ENCODE measurements around the gene IARS1. TPM values are rescaled to one million over a fixed set of nuclear protein-coding genes. Genes with fewer than 3 reads are reported as not detected.

IARS1 gene
- total and polyA plus RNA-seq, 2 of the 4 experiments (the other 2 are of a cell fraction), result 85.3 to 414 TPM

GRCh38 chr9:92257327-92257726 lies 36.2 kb downstream of the IARS1 start:
- Histone ChIP-seq H4K5ac (ENCODE audit: low read depth, low read length) (no peak overlapping the region), H3K18ac (ENCODE audit: low read depth, low read length) (no peak overlapping the region), H3K9me3 (ENCODE audit: control insufficient read depth, insufficient read depth, low read length) (no peaks in the 10 kb centered on the region), H2AK9ac (replicated peaks; ENCODE audit: low read depth, low read length, poor library complexity) (no peak overlapping the region), H3K23ac (ENCODE audit: low read depth, low read length) (no peak overlapping the region), H3K9me1 (ENCODE audit: insufficient read depth, low read length) (peaks cover 5% of the 10 kb centered on the region; the same call in 1 of the 2 replicates), H3K4ac (ENCODE audit: low read depth, low read length) (no peak overlapping the region; the same call in 1 of the 2 replicates), H4K20me1 (ENCODE audit: insufficient read depth, low read length) (no peaks in the 10 kb centered on the region), H4K8ac (ENCODE audit: low read depth in 2 of 2, low read length in 2 of 2) (no peak overlapping the region), H2BK120ac (ENCODE audit: low read depth, low read length) (no peak overlapping the region), H3K27ac (ENCODE audit: insufficient read depth, low read length) (no peak overlapping the region), H3K4me2 (ENCODE audit: low read depth, low read length) (no peak overlapping the region), H2AK5ac (ENCODE audit: low read depth, low read length) (no peak overlapping the region), H2AFZ (replicated peaks; ENCODE audit: low read length, poor library complexity) (no peak overlapping the region), H3K4me1 (ENCODE audit: control insufficient read depth, insufficient read depth, low read length) (no peaks in the 10 kb centered on the region), H3K27me3 (ENCODE audit: control insufficient read depth, insufficient read depth, low read length) (no peaks in the 10 kb centered on the region), H3K36me3 (ENCODE audit: control insufficient read depth, insufficient read depth, low read length) (peaks cover 72% of the 10 kb centered on the region), H3K9ac (ENCODE audit: low read depth, low read length) (no peak overlapping the region), H3K14ac (replicated peaks; ENCODE audit: low read depth, low read length) (no peak overlapping the region), H2BK5ac (ENCODE audit: low read depth, low read length, poor library complexity, severe bottlenecking) (no peak overlapping the region), H3K79me1 (ENCODE audit: low read depth in 1 of 2, low read length in 2 of 2) (peaks cover 17 to 37% of the 10 kb centered on the region in 2 experiments), H3K4me3 (ENCODE audit: insufficient read depth, low read depth, low read length) (no peak overlapping the region), H2BK15ac (ENCODE audit: low read depth, low read length) (no peak overlapping the region), H2BK20ac (ENCODE audit: low read depth, low read length) (no peak overlapping the region), H4K91ac (ENCODE audit: insufficient read depth, low read depth, low read length) (no peak overlapping the region), H3K56ac (ENCODE audit: extremely low read depth, insufficient read depth, low read length) (no peak overlapping the region)
- ATAC-seq (ENCODE audit: low read depth) (no peak), DNase-seq (no peak)
- intact Hi-C loops (cut with micrococcal nuclease) (loop anchor here (2.0 kb wide), 1 partner anchor 27 kb away; no protein-coding TSS in a partner anchor), dilution Hi-C loops (cut with HindIII; ENCODE audit: low sequenced_read_pairs, unreplicated experiment) (no loop called here), in situ Hi-C loops (cut with MboI; ENCODE audit: low sequenced_read_pairs) (no loop called here)
- ChIA-PET POLR2A (ENCODE audit: unreplicated experiment) (no interaction called here), CTCF (no interaction called here)
- 100% methylated on average over 1 of the region's 2 CpGs; no CpG with 5 or more reads in 1 of the 2 experiments for WGBS, 2 experiments (ENCODE audit: extremely low coverage in 2 of 2, insufficient read length in 1 of 2)
- TF ChIP-seq MAZ (IDR thresholded peaks at IDR 0.05; ENCODE audit: borderline replicate concordance, low read depth, low read length) (no peak), RFX5 (IDR thresholded peaks at IDR 0.05; ENCODE audit: low read depth, low read length) (no peak), CTCF (conservative IDR thresholded peaks at IDR 0.05; ENCODE audit: low read depth, low read length) (no peak), RCOR1 (IDR thresholded peaks at IDR 0.05; ENCODE audit: insufficient replicate concordance, low read length) (no peak), ELK1 (IDR thresholded peaks at IDR 0.05; ENCODE audit: borderline replicate concordance, low read depth, low read length) (no peak), CEBPB (IDR thresholded peaks at IDR 0.05; ENCODE audit: low read depth, low read length) (no peak), USF2 (IDR thresholded peaks at IDR 0.05; ENCODE audit: low read depth, low read length) (no peak), MXI1 (IDR thresholded peaks at IDR 0.05; ENCODE audit: borderline replicate concordance, low read depth, low read length) (no peak), CHD1 (IDR thresholded peaks at IDR 0.05; ENCODE audit: low read depth, low read length) (no peak), FOS (IDR thresholded peaks at IDR 0.05; ENCODE audit: low read depth, low read length) (no peak), RAD21 (IDR thresholded peaks at IDR 0.05; ENCODE audit: low read length) (no peak), SMC3 (IDR thresholded peaks at IDR 0.05; ENCODE audit: low read depth, low read length) (no peak), NFE2L2 (IDR thresholded peaks at IDR 0.05; ENCODE audit: low read depth, low read length) (no peak)
- BruUV-seq (replicated peaks), result no TSS peak
